OCI-M2 (cell line): ENCODE data around the gene ARHGEF4.

ENCODE experiments used
- DNase-seq: peaks from one replicate; lab custom pipeline; 2025; ENCODE audit not compliant: unreplicated experiment; lab: John Stamatoyannopoulos, UW

The ARHGEF4 gene

GRCh38 chr2:130836501-130837174 lies at the start of gene ARHGEF4:
Gene ARHGEF4 (plus strand): TSS chr2:130836914. CDS start chr2:130836954, 40 bp downstream.
- no peak for DNase-seq

GRCh38 chr2:130787841-130788240 lies 48.9 kb upstream of the ARHGEF4 start:
- no peak for DNase-seq

- DNase-seq = no peak
Observed at GRCh38 chr2:130790312-130790711, 46.4 kb upstream of the ARHGEF4 start.

GRCh38 chr2:130790804-130791616 lies 45.7 kb upstream of the ARHGEF4 start:
- DNase-seq = no peak

GRCh38 chr2:130791617-130791939 lies 45.1 kb upstream of the ARHGEF4 start:
- DNase-seq = no peak

GRCh38 chr2:130795431-130795830 lies 41.3 kb upstream of the ARHGEF4 start:
- no peak for DNase-seq

- DNase-seq = no peak
Observed at GRCh38 chr2:130796290-130796689, 40.4 kb upstream of the ARHGEF4 start.

GRCh38 chr2:130797493-130798435 lies 39.0 kb upstream of the ARHGEF4 start:
- peak; percentile 25 for DNase-seq

GRCh38 chr2:130798472-130799218 lies 38.1 kb upstream of the ARHGEF4 start:
- no peak for DNase-seq

- no peak for DNase-seq
Observed at GRCh38 chr2:130799295-130799694, 37.4 kb upstream of the ARHGEF4 start.

- DNase-seq = no peak
Observed at GRCh38 chr2:130805613-130806012, 31.1 kb upstream of the ARHGEF4 start.

- no peak for DNase-seq
Observed at GRCh38 chr2:130806370-130806769, 30.3 kb upstream of the ARHGEF4 start.

- DNase-seq = no peak
Observed at GRCh38 chr2:130807659-130808385, 28.9 kb upstream of the ARHGEF4 start.

GRCh38 chr2:130808482-130809268 lies 28.0 kb upstream of the ARHGEF4 start:
- DNase-seq = no peak

- no peak for DNase-seq
Observed at GRCh38 chr2:130810490-130810889, 26.2 kb upstream of the ARHGEF4 start.

GRCh38 chr2:130813722-130814121 lies 23.0 kb upstream of the ARHGEF4 start:
- no peak for DNase-seq

GRCh38 chr2:130814931-130815680 lies 21.6 kb upstream of the ARHGEF4 start:
- no peak for DNase-seq

- DNase-seq = no peak
Observed at GRCh38 chr2:130818809-130819208, 17.9 kb upstream of the ARHGEF4 start.

GRCh38 chr2:130819226-130819607 lies 17.5 kb upstream of the ARHGEF4 start:
- DNase-seq = no peak
